SIG-M5 treated with dmso at 0.1 percent for 504 hours (cell line): Measurements from ENCODE around the gene ZNF416.
A peak's percentile ranks its signal among the peaks of the same experiment; 100 is the strongest.

Experiments
- DNase-seq: peaks from one replicate; lab custom pipeline; 2025; ENCODE audit not compliant: unreplicated experiment; lab: John Stamatoyannopoulos, UW

The ZNF416 gene

DNA sequence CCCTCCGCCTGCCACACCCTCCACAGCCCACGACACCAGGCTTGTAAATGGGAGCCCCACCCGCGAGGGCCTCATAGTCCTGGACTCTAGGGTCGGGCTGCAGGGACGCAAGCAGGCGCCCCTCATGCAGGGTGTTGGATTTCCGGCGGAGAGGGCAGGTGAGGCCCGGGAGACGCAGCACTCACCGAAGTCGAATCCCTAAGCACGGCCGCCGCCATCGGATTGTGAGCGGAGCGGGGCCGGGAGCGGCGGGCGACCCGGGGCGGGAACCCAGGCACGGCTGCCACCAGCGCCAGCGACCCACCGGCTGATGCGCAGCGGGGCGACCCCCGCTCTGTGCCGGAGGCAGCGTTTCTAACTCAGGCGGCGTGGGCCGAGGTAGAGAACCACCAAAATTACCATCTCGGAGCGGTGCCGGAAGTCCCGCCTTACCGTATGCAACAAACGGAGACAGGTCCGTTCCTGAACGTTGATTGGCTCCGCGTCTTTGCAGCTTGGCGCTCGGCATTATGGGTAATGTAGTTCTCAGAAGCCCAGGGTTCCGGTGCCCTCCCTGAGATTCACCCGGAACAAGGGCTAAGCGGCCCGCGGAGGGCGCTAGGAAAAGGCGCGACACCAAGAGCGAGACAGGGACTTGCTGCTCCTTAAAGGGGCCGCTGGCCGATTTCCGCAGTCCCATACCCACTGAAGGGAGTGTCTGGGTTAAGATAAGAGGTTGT lies at the start of gene ZNF416:
Gene ZNF416 (minus strand): TSS at position 425 of the 719 bp plus-strand sequence. CDS start 207 bp downstream, at position 218.
- DNase-seq: peak; percentile 97

DNA sequence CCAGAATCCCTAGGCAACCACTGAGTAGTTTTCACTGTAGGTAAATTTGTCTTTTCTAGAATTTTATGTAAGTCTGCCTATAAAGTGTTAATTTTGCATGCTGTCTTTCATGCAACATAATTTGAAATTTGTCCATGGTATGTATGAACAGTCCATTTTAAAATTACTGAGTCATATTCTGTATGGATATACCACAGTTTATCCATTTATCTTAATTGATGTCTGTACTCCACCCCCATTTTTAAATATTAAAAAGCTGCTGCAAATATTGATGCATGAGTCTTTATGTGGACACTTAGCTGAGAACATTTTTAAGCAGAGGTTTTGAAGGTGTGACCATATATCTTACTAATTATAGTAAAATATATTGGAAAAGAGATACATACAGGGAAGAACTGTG lies 44.4 kb upstream of the ZNF416 start:
- DNase-seq: no peak

DNA sequence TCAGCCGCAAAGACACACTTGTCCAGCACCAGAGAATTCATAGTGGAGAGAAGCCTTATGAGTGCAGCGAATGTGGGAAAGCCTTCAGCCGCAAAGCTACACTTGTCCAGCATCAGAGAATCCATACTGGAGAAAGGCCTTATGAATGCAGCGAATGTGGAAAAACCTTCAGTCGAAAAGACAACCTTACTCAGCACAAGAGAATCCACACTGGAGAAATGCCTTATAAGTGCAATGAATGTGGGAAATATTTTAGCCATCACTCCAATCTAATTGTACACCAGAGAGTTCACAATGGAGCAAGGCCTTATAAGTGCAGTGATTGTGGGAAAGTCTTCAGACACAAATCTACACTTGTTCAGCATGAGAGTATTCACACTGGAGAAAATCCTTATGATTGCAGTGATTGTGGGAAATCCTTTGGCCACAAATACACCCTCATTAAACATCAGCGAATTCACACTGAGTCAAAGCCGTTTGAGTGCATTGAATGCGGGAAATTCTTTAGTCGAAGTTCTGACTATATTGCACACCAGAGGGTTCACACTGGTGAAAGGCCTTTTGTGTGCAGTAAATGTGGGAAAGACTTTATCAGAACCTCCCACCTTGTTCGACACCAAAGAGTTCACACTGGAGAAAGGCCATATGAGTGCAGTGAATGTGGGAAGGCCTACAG lies 42.1 kb upstream of the ZNF416 start:
- DNase-seq: no peak

DNA sequence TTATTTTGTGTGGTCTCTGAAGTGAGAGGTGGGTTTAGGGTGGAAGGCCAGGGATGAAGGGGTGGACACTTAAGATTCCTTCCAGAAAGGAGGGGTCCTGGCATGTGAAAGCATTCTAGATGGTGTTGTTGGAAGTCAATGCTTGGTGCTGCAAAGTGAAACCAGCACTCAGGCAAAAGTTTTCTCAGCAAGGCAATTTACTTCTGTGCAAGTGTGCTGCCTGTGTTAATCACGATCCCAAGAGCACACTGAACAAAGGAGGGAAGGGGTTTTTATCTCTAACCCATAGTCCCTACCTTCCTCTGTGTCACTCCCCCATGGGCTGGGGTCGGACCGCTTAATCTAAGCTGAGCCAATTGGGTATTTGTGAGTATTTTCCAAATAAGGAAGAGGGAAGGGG lies 36.6 kb upstream of the ZNF416 start:
- no peak for DNase-seq

DNA sequence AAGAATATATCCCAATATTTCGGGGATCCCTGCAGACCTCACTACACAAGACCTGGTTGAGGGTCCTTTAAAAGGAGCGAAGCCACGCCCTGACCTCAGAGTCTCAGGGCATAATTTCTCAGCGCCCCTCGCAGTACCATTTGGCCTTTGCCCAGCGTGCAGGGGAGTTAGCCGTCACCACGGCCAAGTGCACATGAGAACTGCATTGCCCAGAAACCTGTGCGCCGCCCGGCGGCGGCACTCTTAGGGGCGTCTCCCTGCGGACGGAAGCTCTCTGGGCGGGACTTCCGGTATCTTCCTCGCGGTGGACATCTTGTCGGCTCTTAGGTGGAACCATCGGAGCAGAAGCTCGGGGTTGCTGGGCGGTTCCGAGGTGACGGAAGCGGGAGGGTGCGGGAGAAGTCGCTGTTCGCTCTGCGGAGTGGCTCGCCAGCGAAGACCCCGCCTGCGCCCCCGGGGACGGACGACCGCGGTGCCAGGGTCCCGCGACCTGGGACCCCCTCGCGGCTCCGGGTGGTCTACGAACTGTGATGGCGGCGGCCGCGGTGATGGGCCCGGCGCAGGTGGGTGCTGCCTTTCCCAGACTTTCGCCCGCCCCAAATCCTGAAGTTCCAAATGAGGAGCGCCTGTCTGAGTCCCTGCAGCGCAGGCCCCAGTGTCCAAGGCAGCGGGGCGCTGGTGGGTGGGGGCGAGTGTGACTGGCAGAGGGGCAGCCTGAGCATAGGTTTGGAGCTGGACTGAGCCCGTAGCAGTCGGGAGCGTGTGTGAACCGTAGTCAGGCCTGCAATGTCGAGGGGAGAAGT lies 35.4 kb upstream of the ZNF416 start, which contains the start of gene ZNF134:
Gene ZNF134 (plus strand): TSS at position 302 of the 803 bp plus-strand sequence. CDS start 5,227 bp downstream, outside the sequence.
- DNase-seq: peak; percentile 82

DNA sequence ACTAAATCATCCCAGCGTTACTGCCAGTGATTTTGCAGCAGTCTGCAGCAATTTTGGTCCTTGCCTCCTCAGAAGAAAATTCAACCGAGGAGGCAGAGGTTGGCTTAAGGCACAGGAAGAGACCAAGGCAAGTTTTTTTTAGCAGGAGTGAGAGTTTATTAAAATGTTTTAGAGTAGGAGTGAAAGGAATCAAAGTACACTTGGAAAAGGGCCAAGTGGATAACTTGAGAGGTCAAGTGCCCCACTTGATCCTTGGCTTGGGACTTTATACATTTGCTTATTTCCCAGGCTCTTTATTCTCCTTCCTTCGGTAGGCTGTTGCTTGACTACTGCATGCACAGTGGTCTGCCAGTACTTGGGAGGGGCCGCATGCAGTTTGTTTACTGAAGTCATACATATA lies 32.4 kb upstream of the ZNF416 start:
- no peak for DNase-seq

DNA sequence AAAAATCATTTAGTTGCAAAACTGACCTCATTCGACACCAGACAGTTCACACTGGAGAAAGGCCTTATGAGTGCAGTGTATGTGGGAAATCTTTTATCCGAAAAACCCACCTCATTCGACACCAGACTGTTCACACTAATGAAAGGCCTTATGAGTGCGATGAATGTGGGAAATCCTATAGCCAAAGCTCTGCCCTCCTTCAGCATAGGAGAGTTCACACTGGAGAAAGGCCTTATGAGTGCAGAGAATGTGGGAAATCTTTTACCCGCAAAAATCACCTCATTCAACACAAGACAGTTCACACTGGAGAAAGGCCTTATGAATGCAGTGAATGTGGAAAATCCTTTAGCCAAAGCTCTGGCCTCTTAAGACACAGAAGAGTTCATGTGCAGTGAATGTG lies 28.2 kb upstream of the ZNF416 start:
- DNase-seq: no peak

DNA sequence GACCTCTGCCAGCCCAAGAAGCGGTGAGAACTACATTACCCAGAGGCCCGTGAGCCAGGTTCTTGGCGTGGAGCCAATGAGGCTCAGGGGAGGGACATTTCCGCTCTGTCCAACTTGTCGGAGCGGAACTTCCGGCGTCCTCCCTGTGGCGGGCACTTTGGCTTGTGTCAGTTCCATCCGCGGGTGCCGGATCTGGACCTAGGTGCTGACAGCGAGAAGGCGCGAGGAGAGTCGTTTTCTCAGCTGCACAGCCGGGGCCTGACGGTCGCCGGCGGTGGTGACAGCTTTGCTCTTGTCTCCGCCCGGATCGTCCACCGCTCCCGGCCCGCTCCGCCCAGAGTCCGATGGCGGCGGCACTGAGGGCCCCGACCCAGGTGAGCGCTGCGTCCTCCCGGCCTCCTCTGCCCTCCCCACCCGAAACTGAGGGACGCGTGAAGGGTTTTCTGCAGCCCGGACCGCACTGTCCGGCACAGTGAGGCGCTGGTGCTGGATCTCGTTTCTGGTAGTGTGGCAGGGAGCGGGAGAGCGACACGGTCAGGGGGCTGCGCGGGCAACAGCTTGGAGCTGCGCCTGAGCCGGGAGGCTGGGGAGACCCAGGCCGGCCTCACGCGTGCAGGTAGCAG lies 21.2 kb upstream of the ZNF416 start, which contains the start of gene ZNF530:
Gene ZNF530 (plus strand): TSS at position 125 of the 623 bp plus-strand sequence. CDS start 4,461 bp downstream, outside the sequence.
- peak; percentile 78 for DNase-seq

DNA sequence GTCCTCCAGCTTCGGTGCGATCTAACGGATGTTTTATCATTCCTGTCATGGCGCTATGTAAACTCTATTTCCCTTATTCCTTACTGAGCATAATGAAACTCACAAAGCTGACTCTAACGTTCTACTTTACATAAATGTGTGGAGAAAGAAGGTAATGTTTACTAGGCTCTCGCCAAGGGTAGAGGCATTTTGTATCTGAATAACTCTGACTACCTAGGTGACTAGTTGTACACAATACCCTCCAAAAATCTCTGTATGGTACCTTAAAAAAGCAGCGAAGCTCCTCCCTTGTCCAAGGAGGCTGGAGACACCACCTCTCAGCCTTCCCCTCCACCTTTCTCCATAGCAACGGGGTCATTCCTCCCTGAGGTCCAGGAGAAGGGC lies 20.7 kb upstream of the ZNF416 start:
- DNase-seq: no peak

DNA sequence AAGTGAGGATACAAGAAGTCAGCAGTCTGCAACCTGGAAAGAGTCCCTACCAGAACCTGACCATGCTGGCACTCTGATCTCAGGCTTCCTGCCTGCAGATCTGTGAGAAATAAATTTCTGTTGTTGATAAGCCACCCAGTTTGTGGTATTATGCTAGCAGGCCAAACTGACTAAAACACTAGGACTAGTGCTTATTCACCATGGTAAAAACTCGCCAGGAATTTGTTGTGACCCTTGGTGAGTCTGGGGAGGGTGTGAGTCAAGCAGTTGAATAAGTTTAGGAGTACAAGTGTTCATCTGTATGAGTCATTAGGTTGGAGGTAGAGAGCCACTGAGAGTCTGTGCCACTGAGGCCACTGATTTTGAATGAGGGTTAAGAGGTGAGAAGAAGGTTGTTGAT lies 8.8 kb upstream of the ZNF416 start:
- DNase-seq: no peak

DNA sequence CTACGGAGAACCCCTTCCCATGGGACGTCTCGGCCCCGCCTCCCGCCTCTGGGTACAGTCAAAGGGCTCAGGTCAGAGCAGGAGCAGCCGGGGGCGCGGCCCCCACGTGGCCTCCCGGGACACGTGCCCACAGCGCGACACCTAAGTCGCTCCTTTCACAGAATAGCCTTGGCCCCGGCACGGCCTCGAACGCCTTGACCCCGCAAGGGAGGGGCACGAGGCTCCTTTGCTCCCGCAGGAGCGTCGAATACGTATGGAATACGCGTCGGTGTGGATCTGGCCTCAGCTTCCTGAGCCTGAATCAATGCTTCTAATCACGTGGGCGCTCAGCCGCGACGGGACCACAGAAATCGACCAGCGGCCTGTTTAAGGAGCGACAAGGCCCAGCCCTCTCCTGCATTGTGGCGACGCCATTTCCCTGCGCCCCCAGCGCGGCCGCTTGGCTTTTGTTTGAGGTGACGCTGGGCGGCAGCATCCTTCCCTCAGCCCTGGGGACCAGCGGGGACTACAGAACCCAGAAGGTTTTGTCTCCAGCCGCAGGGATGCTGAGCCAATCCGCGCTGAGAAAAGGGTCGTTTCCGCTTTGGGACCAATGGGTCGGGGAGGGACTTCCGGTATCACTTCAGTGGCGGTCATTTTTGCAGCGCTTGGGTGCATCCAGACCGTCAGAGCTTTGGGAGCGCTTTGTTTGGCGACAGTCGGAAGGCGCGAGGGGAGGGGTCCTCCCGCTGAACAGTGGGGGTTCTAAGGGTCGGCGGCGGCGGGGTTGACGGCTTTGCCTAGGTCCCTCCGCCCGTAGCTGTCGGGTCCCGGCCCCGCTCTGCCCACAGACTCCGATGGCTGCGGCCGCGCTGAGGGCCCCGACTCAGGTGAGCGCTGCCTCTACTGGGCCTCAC lies 5.1 kb upstream of the ZNF416 start, which contains the start of gene ZIK1:
Gene ZIK1 (plus strand): TSS at position 625 of the 896 bp plus-strand sequence. CDS start 212 bp downstream, at position 837.
- DNase-seq: no peak

DNA sequence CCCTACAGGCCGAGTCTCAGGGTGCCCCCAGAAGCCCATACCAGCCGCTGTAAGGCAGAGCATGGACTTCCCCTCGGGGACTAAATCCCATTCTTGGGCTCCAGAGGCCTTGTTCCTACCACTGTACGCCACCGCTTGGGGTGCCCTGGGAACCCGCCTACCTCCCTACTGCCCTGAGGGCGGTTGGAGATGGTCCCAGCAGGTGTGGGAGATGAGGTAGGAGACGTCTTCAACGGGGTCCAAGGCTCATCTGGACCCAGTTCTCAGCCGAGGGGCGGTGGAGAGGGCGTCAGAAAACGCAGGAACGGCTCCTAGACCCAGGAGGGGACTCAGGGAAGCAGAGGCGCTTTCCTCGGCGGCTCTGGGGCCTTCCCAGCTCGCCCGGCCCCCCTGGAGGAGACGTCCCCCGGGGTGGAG lies 4.4 kb upstream of the ZNF416 start:
- no peak for DNase-seq

DNA sequence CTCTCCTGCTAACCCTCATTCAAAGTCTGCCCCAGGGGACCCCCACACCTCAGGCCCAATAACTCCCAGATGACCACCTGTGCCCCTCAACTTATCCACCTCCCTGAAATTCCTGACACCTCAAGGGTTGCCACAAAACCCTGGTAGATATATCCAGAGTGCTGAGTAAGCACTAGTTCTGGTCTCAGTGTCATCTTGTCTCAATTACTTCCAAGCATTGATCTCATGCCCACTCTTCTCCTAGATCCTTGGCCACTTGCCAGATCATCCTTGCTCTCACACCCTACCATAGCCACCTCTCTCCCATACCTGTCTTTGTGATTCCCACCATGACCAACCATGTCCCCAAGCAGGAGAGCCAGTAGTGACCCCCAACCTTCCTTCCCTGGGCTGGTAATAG lies 2.0 kb downstream of the ZNF416 start:
- DNase-seq: no peak

DNA sequence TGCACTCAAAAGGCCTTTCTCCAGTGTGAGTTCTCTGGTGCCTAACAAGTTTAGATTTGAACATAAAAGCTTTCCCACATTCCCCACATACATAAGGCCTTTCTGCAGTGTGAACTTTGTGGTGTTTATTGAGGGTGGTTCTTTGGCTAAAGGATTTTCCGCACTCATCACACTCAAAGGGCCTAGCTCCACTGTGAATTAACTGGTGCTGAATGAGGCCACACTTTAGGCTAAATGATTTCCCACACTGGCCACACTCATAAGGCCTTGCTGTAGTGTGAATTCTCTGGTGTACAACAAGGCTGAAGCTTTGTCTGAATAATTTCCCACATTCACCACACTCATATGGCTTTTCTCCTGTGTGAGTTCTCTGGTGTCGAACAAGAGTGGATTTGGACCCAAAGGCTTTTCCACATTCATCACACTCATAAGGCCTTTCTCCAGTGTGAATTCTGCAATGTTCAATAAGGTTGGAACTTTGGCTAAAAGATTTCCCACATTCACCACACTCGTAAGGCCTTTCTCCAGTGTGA lies 6.2 kb downstream of the ZNF416 start:
- no peak for DNase-seq

DNA sequence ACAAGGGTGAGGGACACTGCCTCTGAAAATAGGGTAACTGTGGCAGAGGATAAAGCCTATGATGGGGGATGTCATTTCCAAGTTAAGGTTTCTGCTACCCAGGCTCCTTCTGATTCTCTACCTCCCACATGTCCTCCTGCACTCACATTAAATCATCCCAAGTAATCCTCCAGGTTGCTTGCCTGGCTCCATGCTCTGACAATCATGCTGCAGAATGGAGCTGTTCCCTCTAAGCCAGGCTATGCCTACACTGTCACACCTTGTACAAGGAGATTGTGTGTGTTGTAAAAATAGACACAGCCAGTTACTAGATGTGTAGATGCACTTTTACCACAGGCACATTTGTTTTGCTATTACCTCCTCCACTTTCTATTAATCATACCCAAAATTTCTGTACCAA lies 8.0 kb downstream of the ZNF416 start:
- DNase-seq: no peak

DNA sequence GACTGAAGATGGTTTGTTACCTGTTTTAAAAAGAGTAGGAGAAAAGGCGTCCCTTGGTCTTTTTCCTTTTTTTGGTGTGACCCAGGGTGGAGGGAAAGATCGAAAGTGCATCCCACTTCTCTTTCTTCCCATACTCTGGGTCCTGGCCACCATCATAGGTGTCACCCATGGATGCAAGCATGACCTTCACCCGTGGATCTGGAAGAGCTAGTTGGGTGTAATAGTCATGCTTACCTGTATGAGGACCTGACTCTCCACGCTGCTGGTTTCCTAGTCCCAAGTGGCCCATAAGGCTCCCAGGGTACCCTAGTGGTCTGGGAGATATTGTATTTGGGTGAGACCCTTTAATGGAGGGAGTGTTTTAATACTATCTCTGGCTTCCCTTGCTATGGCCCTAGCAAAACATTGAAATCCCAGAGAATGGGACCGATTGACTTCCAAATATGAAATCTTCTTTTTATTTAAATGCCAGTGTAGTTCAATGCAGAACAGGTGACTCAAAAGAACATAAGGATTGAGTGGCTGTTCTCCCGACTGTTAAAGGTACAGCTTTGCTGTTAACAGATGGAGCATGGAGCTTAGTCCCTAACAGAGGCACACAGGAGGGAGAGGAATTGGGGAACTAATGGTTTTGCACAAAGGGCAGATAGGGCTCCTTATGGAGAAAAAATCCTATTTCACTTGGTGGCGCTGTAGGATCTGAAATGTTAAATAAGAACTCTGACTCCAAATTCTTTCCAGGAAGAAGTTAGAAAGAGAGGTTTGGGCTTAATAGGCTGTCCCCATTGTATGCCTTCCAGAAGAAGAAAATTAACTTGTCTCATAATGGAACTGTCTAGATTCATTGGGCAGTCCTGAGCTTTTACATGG lies 12.1 kb downstream of the ZNF416 start:
- no peak for DNase-seq

DNA sequence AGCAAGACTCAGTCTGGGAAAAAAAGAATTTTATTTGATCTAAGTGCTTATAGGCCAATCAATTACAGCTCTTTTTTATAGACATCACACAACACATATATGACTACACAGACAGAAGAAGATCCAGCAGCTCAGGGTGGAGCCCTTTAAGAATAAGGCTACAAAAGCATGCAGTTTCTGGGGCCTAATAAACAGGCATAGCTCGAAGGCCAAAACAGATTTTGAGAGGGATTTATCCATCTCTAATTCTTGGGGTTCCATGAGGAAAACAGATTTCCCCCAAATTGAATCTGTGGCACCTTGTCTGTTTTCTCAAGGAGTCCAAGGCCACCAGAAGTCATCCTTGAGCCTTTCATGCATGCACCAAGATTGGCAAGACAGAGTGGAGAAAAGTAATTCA lies 15.2 kb downstream of the ZNF416 start:
- DNase-seq: no peak

DNA sequence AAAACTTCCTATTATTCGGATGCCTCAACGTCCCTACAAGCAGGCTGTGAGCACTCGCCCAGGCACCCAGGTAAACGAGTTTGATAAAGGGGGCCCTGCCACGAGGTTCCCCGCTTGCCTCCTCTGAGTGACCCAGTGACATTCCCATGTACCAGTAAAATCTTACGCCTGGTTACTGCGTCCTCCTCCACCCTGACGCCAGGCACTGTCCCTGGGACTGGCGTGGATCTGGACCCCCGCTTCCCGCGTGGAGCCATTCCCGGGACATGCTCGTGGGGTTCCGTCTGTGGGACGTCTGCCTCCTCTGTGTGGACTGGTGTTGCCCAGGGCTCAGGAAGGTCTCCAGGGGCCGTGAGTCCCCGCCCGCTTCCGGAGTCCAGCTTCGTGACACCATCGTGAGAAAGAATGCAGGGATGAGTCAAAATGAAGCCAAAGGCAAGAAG lies 18.6 kb downstream of the ZNF416 start:
- no peak for DNase-seq
